Spleen (tissue), 11 donors: ENCODE measurements around the gene AKR1A1. TPM values are rescaled to one million over a fixed set of nuclear protein-coding genes. Genes with fewer than 3 reads are reported as not detected.

Source experiments
- DNase-seq: peaks from one replicate; pipeline ENCODE4 v3.0.0-alpha.2; 2020
- H3K27ac ChIP-seq, 8 donors: fragments of 200-600 bp; sonication (generic) in 7 of 8; 1 replicate in 4 of 8; 2 replicates in 4 of 8; pipeline versions ENCODE4 v1.5.0 to v1.8.0; 2016 to 2021; ENCODE audit warnings: inconsistent platforms in 4 of 8, mild to moderate bottlenecking in 4 of 8, moderate library complexity in 1 of 8
- H3K27me3 ChIP-seq, 7 donors: fragments of 200-600 bp; sonication (generic) in 6 of 7; replicated peaks in 1 of 7; 1 replicate in 4 of 7; 2 replicates in 3 of 7; pipeline versions ENCODE4 v1.5.0 to v1.8.0; 2016 to 2021; ENCODE audit warnings: inconsistent platforms in 3 of 7, mild to moderate bottlenecking in 1 of 7
- H3K36me3 ChIP-seq, 6 donors: fragments of 200-600 bp; sonication (generic) in 5 of 6; 1 replicate in 4 of 6; 2 replicates in 2 of 6; pipeline versions ENCODE4 v1.5.0 to v1.8.0; 2016 to 2021; ENCODE audit warnings: inconsistent platforms in 2 of 6
- H3K4me1 ChIP-seq, 6 donors: fragments of 200-600 bp; sonication (generic) in 5 of 6; 1 replicate in 3 of 6; 2 replicates in 3 of 6; pipeline versions ENCODE4 v1.5.0 to v1.8.0; 2016 to 2021; ENCODE audit warnings: inconsistent platforms in 3 of 6
- H3K4me3 ChIP-seq, 8 donors: fragments of 200-600 bp; sonication (generic) in 7 of 8; 1 replicate in 4 of 8; 2 replicates in 4 of 8; pipeline versions ENCODE4 v1.5.0 to v1.8.0; 2016 to 2021; ENCODE audit warnings: inconsistent platforms in 4 of 8, mild to moderate bottlenecking in 4 of 8, moderate library complexity in 2 of 8
- H3K9me3 ChIP-seq, 8 donors: fragments of 200-600 bp; sonication (generic) in 7 of 8; 1 replicate in 4 of 8; 2 replicates in 4 of 8; pipeline versions ENCODE4 v1.5.0 to v1.8.0; 2016 to 2021; ENCODE audit warnings: inconsistent platforms in 4 of 8
- POLR2A ChIP-seq, 3 donors: fragments of 450-650 bp; IDR thresholded peaks; one replicate each; pipeline ENCODE4 v1.5.1; 2017; ENCODE audit warnings: antibody characterized with exemption in 3 of 3, mild to moderate bottlenecking in 1 of 3
- POLR2AphosphoS5 ChIP-seq, 3 donors: sonication (generic); formaldehyde crosslinking; IDR thresholded peaks; one replicate each; pipeline ENCODE4 v1.5.1; 2017; ENCODE audit warnings: antibody characterized with exemption in 3 of 3
- WGBS, 5 donors: extraction: QIAGEN DNeasy Blood & Tissue Kit in 3 of 5; methylation state at CpG; one replicate each; pipeline versions ENCODE4 v1.1.5 to v1.1.7; 2013 to 2018; 5-methylcytosine and 5-hydroxymethylcytosine counted together
- intact Hi-C: fragments of 100-400 bp; cut with DNase I; formaldehyde crosslinking; loops from one replicate; pipeline ENCODE4 v1.15.0; 2023; ENCODE audit warnings: low total_unique reads
- polyA plus RNA-seq, 3 donors: library from polyadenylated mRNA; stranded (reverse); fragments of 200-250 nt; gene quantifications; one replicate each; pipeline ENCODE4 v1.2.1, GENCODE V29; 2013
- total RNA-seq, 7 donors: library from RNA; depleted of rRNA in 3 of 7; stranded (reverse); fragments of >200 nt in 3 of 7; fragmentation: NEBNext Ultra II Directional in 4 of 7; extraction: Animal tissue kit (Norgen Biotek cat#: 25700) in 4 of 7; gene quantifications; one replicate each; pipeline versions ENCODE4 v1.1.0 to v1.2.1, GENCODE V29; 2016 to 2021
- TF ChIP-seq, protein P1 (sequence below), 11 experiments: fragments of 200-600 bp in 7 of 11; fragments of 450-650 bp in 4 of 11; sonication (generic) in 4 of 11; IDR thresholded peaks in 8 of 11; conservative IDR thresholded peaks in 3 of 11; 1 replicate in 7 of 11; 2 replicates in 4 of 11; pipeline versions ENCODE4 v1.4.0 to v1.8.0; 2016 to 2021; ENCODE audit warnings: antibody characterized with exemption in 11 of 11, inconsistent platforms in 4 of 11, mild to moderate bottlenecking in 1 of 11
- donor health status: healthy with polysubstance abuse.
- donor health status: DM: no; HTN: no; CAD: no; lungs with moderate emphysema.
- donor health status: DM: no; HTN: no; CAD: no.
- donor health status: Bipolar disorder and iron deficiency.
- donor health status: healthy.
- donor health status: DM: no; HTN: no; CAD: no.
- donor health status: DM: yes; HTN: yes; CAD: no.

Gene AKR1A1
- total and polyA plus RNA-seq, 10 donors = 68.8 to 150 (median 130) TPM

DNA sequence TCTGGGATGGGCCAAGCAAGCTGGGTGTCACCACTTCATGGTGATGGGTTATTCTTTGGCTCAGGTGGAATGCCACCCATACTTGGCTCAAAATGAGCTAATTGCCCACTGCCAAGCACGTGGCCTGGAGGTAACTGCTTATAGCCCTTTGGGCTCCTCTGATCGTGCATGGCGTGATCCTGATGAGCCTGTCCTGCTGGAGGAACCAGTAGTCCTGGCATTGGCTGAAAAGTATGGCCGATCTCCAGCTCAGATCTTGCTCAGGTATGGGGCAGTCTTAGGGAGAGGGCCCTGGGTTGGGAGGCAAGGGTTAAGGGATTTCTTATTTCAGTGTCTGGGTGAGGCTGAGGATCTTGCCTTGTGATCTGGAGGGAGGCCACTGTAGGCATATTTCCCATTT, 17.8 kb downstream of the AKR1A1 start:
- Histone ChIP-seq H3K4me1 (peaks cover 0 to 14% (median 4%) of the 10 kb centered on the region in 6 donors), H3K27ac (no peak overlapping the region), H3K27me3 (no peaks in the 10 kb centered on the region), H3K9me3 (no peaks in the 10 kb centered on the region), H3K4me3 (no peak overlapping the region), H3K36me3 (peaks cover 0 to 76% (median 48%) of the 10 kb centered on the region in 6 donors)
- intact Hi-C loops = no loop called here
- no peak for TF ChIP-seq POLR2A (IDR thresholded peaks at IDR 0.05)
- TF ChIP-seq, protein P1, sequence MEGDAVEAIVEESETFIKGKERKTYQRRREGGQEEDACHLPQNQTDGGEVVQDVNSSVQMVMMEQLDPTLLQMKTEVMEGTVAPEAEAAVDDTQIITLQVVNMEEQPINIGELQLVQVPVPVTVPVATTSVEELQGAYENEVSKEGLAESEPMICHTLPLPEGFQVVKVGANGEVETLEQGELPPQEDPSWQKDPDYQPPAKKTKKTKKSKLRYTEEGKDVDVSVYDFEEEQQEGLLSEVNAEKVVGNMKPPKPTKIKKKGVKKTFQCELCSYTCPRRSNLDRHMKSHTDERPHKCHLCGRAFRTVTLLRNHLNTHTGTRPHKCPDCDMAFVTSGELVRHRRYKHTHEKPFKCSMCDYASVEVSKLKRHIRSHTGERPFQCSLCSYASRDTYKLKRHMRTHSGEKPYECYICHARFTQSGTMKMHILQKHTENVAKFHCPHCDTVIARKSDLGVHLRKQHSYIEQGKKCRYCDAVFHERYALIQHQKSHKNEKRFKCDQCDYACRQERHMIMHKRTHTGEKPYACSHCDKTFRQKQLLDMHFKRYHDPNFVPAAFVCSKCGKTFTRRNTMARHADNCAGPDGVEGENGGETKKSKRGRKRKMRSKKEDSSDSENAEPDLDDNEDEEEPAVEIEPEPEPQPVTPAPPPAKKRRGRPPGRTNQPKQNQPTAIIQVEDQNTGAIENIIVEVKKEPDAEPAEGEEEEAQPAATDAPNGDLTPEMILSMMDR (IDR thresholded peaks at IDR 0.05 in 8 of 11, conservative IDR thresholded peaks at IDR 0.05 in 3 of 11) = no peak
- no peak for TF ChIP-seq POLR2AphosphoS5 (IDR thresholded peaks at IDR 0.05)
- 82 to 94% (median 89%) methylated on average over 4 of the region's 4 CpGs for WGBS, 5 donors
- no peak for DNase-seq

DNA sequence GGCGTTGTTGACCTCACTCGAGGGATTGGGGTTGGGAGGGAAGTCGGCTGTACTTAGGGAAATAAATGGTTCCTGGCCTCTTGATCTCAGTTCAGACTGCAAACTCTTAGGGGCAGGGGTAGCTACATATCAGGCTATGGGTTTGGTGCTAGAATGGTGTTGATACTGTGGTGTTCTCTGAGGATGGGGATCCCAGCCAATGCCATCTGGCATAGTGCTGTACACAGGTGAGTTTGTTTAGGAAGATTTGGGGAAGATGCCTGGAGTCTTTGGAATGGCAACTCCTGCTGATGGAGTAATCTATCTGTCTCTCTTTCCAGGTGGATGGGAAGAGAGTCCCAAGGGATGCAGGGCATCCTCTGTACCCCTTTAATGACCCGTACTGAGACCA, 18.9 kb downstream of the AKR1A1 start:
- no peaks in the 10 kb centered on the region for H3K27me3 ChIP-seq
- no peak overlapping the region for H3K4me3 ChIP-seq
- no peaks in the 10 kb centered on the region for H3K9me3 ChIP-seq
- intact Hi-C loops = no loop called here
- peaks cover 0 to 64% (median 42%) of the 10 kb centered on the region in 6 donors for H3K36me3 ChIP-seq
- DNase-seq = no peak
- TF ChIP-seq POLR2A (IDR thresholded peaks at IDR 0.05) = no peak
- TF ChIP-seq, protein P1 (IDR thresholded peaks at IDR 0.05 in 8 of 11, conservative IDR thresholded peaks at IDR 0.05 in 3 of 11) = no peak
- TF ChIP-seq POLR2AphosphoS5 (IDR thresholded peaks at IDR 0.05) = no peak
- WGBS, 5 donors = 57 to 73% (median 61%) methylated on average over 4 of the region's 4 CpGs
- H3K27ac ChIP-seq = peak overlapping the region in 2 of 8 donors; percentile 22 to 53
- H3K4me1 ChIP-seq = peaks cover 0 to 14% (median 4%) of the 10 kb centered on the region in 6 donors

DNA sequence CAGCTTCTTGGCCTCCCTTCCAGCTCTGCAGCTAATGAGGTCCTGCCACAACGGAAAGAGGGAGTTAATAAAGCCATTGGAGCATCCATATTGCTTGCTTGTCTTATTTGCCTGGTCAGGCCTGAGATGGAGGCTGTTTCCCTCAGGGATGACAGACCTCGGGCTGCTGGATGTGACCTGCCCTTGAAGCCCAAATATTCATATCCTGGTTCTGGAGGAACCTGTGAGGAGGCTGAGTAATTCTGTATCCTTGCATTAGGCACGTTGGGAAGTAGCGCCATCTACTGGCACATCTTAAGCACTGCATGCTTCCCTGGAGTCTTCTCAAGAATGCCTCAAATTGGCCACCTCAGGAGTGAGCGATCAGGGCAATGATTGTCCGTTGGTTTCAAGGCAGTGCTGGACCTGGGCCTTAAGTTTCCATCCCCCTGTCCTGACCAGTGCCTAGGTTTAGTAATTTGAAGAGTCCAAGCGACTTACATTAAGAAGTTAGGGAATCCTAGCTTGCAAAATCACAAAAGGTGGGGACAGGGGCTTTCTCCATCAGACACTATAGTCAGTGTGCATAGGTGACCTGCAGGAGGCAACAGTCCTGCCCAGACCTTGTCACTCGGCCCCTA, 19.4 kb downstream of the AKR1A1 start:
- no peaks in the 10 kb centered on the region for H3K9me3 ChIP-seq
- peaks cover 0 to 59% (median 42%) of the 10 kb centered on the region in 6 donors for H3K36me3 ChIP-seq

DNA sequence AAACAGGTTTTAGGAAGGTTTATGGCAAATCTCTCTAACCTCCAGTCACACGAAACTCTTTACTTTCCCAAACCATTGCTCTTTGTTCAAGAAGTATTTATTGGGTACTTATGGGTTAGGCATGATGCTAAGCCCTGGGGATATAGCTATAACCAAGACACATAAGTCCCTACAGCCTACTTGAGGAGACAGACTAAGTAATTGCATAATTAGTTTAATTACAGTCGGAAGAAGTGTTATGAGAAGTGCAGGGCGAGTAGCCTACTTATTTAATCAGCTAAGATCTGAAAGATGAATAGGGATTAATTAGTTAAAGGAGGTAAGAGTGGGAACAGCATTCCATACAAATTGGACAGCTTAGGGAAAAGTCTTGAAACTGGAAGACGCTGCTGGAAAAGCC, 20.0 kb downstream of the AKR1A1 start:
- no peak for DNase-seq
- Histone ChIP-seq H3K27ac (no peak overlapping the region), H3K4me3 (no peak overlapping the region), H3K4me1 (peaks cover 0 to 14% (median 4%) of the 10 kb centered on the region in 6 donors), H3K36me3 (peaks cover 0 to 56% (median 42%) of the 10 kb centered on the region in 6 donors), H3K9me3 (no peaks in the 10 kb centered on the region), H3K27me3 (no peaks in the 10 kb centered on the region)
- intact Hi-C loops = loop anchor here (5.0 to 10.0 kb wide), 2 partner anchors 58 to 216 kb away; no protein-coding TSS in a partner anchor
- 89 to 91% (median 90%) methylated on average over 4 of the region's 4 CpGs for WGBS, 5 donors
- TF ChIP-seq POLR2A (IDR thresholded peaks at IDR 0.05) (no peak), POLR2AphosphoS5 (IDR thresholded peaks at IDR 0.05) (no peak)
- TF ChIP-seq, protein P1 (IDR thresholded peaks at IDR 0.05 in 8 of 11, conservative IDR thresholded peaks at IDR 0.05 in 3 of 11) = no peak

More for the DNA sequence above, 19.4 kb downstream of the AKR1A1 start:
- peak; percentile 82 for DNase-seq
- Histone ChIP-seq H3K27ac (peak overlapping the region in 2 of 8 donors; percentile 22 to 53), H3K4me1 (peaks cover 0 to 14% (median 4%) of the 10 kb centered on the region in 6 donors), H3K27me3 (no peaks in the 10 kb centered on the region), H3K4me3 (no peak overlapping the region)
- WGBS, 5 donors = 15 to 22% (median 18%) methylated on average over 7 to 8 of the region's 8 CpGs
- TF ChIP-seq, protein P1 (IDR thresholded peaks at IDR 0.05 in 8 of 11, conservative IDR thresholded peaks at IDR 0.05 in 3 of 11) = peak; percentile 96 to 99 (median 98)
- peak in 2 of 3 donors; percentile 19 to 73 for TF ChIP-seq POLR2AphosphoS5 (IDR thresholded peaks at IDR 0.05)
- TF ChIP-seq POLR2A (IDR thresholded peaks at IDR 0.05) = no peak
- intact Hi-C loops = loop anchor here (5.0 to 10.0 kb wide), 2 partner anchors 58 to 215 kb away; no protein-coding TSS in a partner anchor
